Stimulated activated CD4-positive, alpha-beta T cell treated with anti-CD3 and anti-CD28 coated beads, TNF-alpha, amount 100 ng/mL, for 1 hour (primary cell): Measurements from ENCODE around the gene OR2A2.

Source experiments
- DNase-seq, 3 donors: peaks; one replicate each; pipeline ENCODE4 v3.0.0-alpha.2; 2020; ENCODE audit warnings: low read depth in 3 of 3, low spot score in 1 of 3

Gene OR2A2

DNA sequence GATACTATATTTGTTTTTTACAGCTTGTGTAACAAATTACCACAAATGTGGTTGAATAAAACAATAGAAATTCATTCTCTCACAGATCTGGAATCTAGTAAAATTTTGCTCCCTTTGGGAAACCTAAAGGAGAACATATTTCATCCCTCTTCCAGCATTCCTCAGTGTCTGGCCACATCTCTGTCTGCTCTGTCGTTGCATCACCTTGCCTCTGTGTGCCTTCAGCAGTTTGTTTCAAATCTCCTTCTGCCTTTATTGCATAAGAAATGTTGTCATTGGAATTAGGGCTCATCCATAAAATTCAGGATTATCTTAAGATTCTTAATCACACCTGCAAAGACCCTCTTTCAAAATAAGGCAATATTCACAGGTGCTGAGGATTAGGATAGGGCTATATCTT, 28.1 kb downstream of the OR2A2 start:
- no peak for DNase-seq

DNA sequence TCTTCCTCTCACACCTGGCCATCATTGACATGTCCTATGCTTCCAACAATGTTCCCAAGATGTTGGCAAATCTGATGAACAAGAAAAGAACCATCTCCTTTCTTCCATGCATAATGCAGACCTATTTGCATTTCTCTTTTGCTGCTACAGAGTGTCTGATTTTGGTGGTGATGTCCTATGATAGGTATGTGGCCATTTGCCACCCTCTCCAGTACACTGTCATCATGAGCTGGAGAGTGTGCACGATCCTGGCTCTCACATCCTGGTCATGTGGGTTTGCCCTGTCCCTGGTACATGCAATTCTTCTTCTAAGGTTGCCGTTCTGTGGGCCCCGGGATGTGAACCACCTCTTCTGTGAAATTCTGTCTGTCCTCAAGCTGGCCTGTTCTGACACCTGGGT, 32.8 kb downstream of the OR2A2 start:
- DNase-seq, result no peak

GRCh38 chr7:144144426-144144825, 35.0 kb downstream of the OR2A2 start:
- DNase-seq, result no peak

DNA sequence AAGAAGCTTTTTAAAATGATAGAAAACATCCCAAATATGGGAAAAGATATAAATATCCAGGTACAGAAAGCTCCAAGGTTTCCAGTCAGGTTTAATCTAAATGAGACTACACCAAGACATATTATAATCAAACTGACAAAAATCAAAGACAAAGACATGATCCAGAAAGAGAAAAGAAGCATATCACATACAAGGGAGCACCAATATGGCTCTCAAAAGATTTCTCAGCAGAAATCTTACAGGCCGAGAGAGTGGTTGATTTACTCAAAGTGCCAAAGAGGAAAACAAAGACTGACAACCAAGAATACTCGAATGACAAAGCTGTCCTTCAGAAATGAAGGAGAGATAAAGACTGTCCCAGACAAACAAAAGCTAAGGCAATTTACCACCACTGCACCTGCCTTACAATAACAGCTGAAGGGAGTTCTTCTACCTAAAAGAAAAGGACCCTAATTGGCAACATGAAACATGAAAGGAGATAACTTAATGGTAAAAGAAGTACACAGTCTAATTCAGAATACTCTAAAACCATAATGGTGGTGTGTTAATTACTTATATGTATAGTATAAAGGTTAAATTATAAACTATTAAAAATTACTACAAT, 38.9 kb downstream of the OR2A2 start:
- DNase-seq, result no peak

DNA sequence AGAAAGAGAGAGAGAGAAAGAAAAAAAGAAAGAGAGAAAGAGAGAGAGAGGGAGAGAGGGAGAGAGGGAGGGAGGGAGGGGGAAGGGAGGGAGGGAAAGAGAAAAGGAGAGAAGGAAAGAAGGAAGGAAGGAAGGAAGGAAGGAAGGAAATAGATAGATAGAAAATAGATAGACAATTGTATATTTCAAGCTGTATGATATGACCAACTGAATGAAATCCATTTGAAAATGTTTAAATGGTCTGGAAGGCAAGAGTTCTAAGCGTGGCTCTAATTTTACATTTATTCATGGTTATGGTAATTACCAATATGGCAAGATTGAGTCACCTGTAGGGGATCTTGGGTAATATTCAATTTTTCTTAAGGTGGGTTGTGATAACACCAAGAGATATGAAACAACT, 49.5 kb downstream of the OR2A2 start:
- no peak for DNase-seq
